Endothelial cell of umbilical vein (primary cell): ENCODE results near the gene PRC1. TPM values are rescaled to one million over a fixed set of nuclear protein-coding genes. Genes with fewer than 3 reads are reported as not detected.

Source experiments
- BruUV-seq: library from RNA; stranded (reverse); fragments of 400-500 nt; replicated peaks from 2 replicates; lab custom pipeline; 2021; lab: Mats Ljungman, UMichigan
- CTCF ChIA-PET: fragments of 300-600, 350-600 bp; sonication (Branson Sonifier 250); formaldehyde crosslinking; loops from one replicate; lab custom pipeline; 2021; ENCODE audit warnings: antibody characterized with exemption, inconsistent platforms; lab: Charles Lee
- POLR2A ChIA-PET: fragments of 300-600, 350-600 bp; sonication (Branson Sonifier 250); formaldehyde crosslinking; loops from one replicate; lab custom pipeline; 2021; ENCODE audit warnings: antibody characterized with exemption, inconsistent platforms; lab: Charles Lee
- DNase-seq: peaks from one replicate; pipeline ENCODE4 v3.0.0-alpha.2; 2011; ENCODE audit warnings: low read depth, low spot score
- FAIRE-seq: peaks from 2 replicates; lab custom pipeline; 2011; peaks lifted over from hg19 to GRCh38; lab: Jason Lieb, UNC
- H2AFZ ChIP-seq: 2 replicates; pipeline ENCODE4 v1.6.0; 2012; ENCODE audit warnings: low read depth, low read length, control low read depth, inconsistent platforms
- H3K27ac ChIP-seq: 2 replicates; pipeline ENCODE4 v1.5.1; 2011; ENCODE audit warnings: low read depth, mild to moderate bottlenecking, control low read depth, low read length, moderate library complexity; ENCODE audit not compliant: insufficient read depth
- H3K27me3 ChIP-seq, 2 experiments: 2 replicates each; pipeline versions ENCODE4 v1.6.0 to v1.6.1; 2011; ENCODE audit warnings: low read length in 2 of 2, mixed read lengths in 1 of 2; ENCODE audit not compliant: control insufficient read depth in 2 of 2, insufficient read depth in 2 of 2
- H3K36me3 ChIP-seq, 2 experiments: 2 replicates in 1 of 2; 3 replicates in 1 of 2; pipeline ENCODE4 v1.5.1; 2011; ENCODE audit warnings: low read length in 2 of 2, mild to moderate bottlenecking in 1 of 2, moderate library complexity in 1 of 2; ENCODE audit not compliant: control insufficient read depth in 2 of 2, insufficient read depth in 2 of 2; ENCODE audit errors: extremely low read depth in 1 of 2
- H3K4me1 ChIP-seq: 3 replicates; pipeline ENCODE4 v1.5.1; 2011; ENCODE audit warnings: mild to moderate bottlenecking, low read length; ENCODE audit not compliant: control insufficient read depth, insufficient read depth; ENCODE audit errors: extremely low read depth
- H3K4me2 ChIP-seq: 2 replicates; pipeline ENCODE4 v1.6.1; 2011; ENCODE audit warnings: low read length, control low read depth, mixed read lengths; ENCODE audit not compliant: insufficient read depth
- H3K4me3 ChIP-seq, 3 experiments: fragments of 200-600 bp in 1 of 3; sonication (generic), shearing (Covaris generic) in 1 of 3; replicated peaks in 1 of 3; 2 replicates each; pipeline ENCODE4 v1.5.1; 2011 to 2016; ENCODE audit warnings: control low read depth in 3 of 3, low read length in 3 of 3, mild to moderate bottlenecking in 2 of 3, inconsistent platforms in 1 of 3, low read depth in 1 of 3, moderate library complexity in 1 of 3; ENCODE audit not compliant: insufficient read depth in 1 of 3
- H3K79me2 ChIP-seq: 2 replicates; pipeline ENCODE4 v1.6.0; 2012; ENCODE audit warnings: low read length, inconsistent platforms; ENCODE audit not compliant: control insufficient read depth, insufficient read depth
- H3K9ac ChIP-seq: replicated peaks from 2 replicates; pipeline ENCODE3; 2011; ENCODE audit warnings: low read length, control low read depth; ENCODE audit not compliant: insufficient read depth; ENCODE audit errors: extremely low read depth
- H3K9me1 ChIP-seq: replicated peaks from 3 replicates; pipeline ENCODE4 v1.6.0; 2011; ENCODE audit warnings: mild to moderate bottlenecking, low read length; ENCODE audit not compliant: control insufficient read depth, insufficient read depth; ENCODE audit errors: extremely low read depth
- H3K9me3 ChIP-seq: replicated peaks from 2 replicates; pipeline ENCODE4 v1.5.1; 2012; ENCODE audit warnings: low read length, inconsistent platforms; ENCODE audit not compliant: control insufficient read depth, insufficient read depth
- H4K20me1 ChIP-seq: replicated peaks from 2 replicates; pipeline ENCODE3; 2011; ENCODE audit warnings: mild to moderate bottlenecking, low read length; ENCODE audit not compliant: control insufficient read depth, insufficient read depth; ENCODE audit errors: extremely low read depth
- EZH2 ChIP-seq: IDR thresholded peaks from 2 replicates; pipeline ENCODE4 v1.6.1; 2012; ENCODE audit warnings: borderline replicate concordance, low read depth, mild to moderate bottlenecking, moderate library complexity, low read length, inconsistent platforms; ENCODE audit not compliant: severe bottlenecking
- FOS ChIP-seq: IDR thresholded peaks from 2 replicates; pipeline ENCODE4 v1.6.1; 2011; ENCODE audit warnings: mild to moderate bottlenecking, low read length, moderate library complexity, borderline replicate concordance; ENCODE audit not compliant: insufficient read depth
- GATA2 ChIP-seq: IDR thresholded peaks from 2 replicates; pipeline ENCODE4 v1.7.0; 2011; ENCODE audit warnings: low read depth, mild to moderate bottlenecking, moderate library complexity, mixed read lengths, low read length; ENCODE audit not compliant: insufficient read length, insufficient read depth
- JUN ChIP-seq: IDR thresholded peaks from 2 replicates; pipeline ENCODE4 v1.6.1; 2011; ENCODE audit warnings: borderline replicate concordance, low read depth; ENCODE audit not compliant: insufficient read length, insufficient read depth
- MYC ChIP-seq: IDR thresholded peaks from one replicate; pipeline ENCODE4 v1.6.1; 2011; ENCODE audit warnings: mild to moderate bottlenecking, low read depth, low read length
- POLR2A ChIP-seq: IDR thresholded peaks from 2 replicates; pipeline ENCODE4 v1.6.1; 2012; ENCODE audit warnings: low read depth, mild to moderate bottlenecking, control low read depth, low read length
- POLR2AphosphoS5 ChIP-seq: IDR thresholded peaks from 2 replicates; pipeline ENCODE4 v1.6.1; 2012; ENCODE audit warnings: low read depth, mild to moderate bottlenecking, control low read depth, low read length, moderate library complexity; ENCODE audit not compliant: insufficient read depth
- dilution Hi-C: fragments of 300-500 bp; cut with MboI; formaldehyde crosslinking; loops from one replicate; pipeline ENCODE4 v1.15.0; 2019; ENCODE audit warnings: low sequenced_read_pairs; ENCODE audit not compliant: extremely low pct_ligation_motif_present
- intact Hi-C: fragments of 100-400 bp; cut with micrococcal nuclease; formaldehyde crosslinking; loops from one replicate; pipeline ENCODE4 v1.10.0; 2022
- polyA plus RNA-seq, 4 experiments: library from polyadenylated mRNA; depleted of rRNA in 3 of 4; stranded (reverse) in 3 of 4; unstranded in 1 of 4; fragments of >200 nt; gene quantifications; 2 replicates each; pipeline versions ENCODE4 v1.2.1 to v1.2.3, GENCODE V29; 2011 to 2012; ENCODE audit warnings: missing spikeins in 1 of 4
- total RNA-seq: library from RNA; stranded (reverse); gene quantifications from 2 replicates; pipeline ENCODE4 v1.2.3, GENCODE V29; 2021
- TF ChIP-seq, protein P1 (sequence below), 2 donors: IDR thresholded peaks; 1 replicate in 1 of 2; 2 replicates in 1 of 2; pipeline ENCODE4 v1.5.1; 2011; ENCODE audit warnings: low read length in 2 of 2, mild to moderate bottlenecking in 2 of 2, moderate library complexity in 2 of 2, control low read depth in 1 of 2, inconsistent platforms in 1 of 2, low read depth in 1 of 2; ENCODE audit not compliant: insufficient read depth in 1 of 2; ENCODE audit errors: extremely low read depth in 1 of 2
- TF ChIP-seq, protein P2 (sequence below): IDR thresholded peaks from 2 replicates; pipeline ENCODE4 v1.6.1; 2011; ENCODE audit not compliant: insufficient read depth, insufficient read length

Gene PRC1
- total and polyA plus RNA-seq, 2 donors (not counting 3 experiments of a cell fraction or from before 2014, with no cell fraction given): 171 to 280 TPM

DNA sequence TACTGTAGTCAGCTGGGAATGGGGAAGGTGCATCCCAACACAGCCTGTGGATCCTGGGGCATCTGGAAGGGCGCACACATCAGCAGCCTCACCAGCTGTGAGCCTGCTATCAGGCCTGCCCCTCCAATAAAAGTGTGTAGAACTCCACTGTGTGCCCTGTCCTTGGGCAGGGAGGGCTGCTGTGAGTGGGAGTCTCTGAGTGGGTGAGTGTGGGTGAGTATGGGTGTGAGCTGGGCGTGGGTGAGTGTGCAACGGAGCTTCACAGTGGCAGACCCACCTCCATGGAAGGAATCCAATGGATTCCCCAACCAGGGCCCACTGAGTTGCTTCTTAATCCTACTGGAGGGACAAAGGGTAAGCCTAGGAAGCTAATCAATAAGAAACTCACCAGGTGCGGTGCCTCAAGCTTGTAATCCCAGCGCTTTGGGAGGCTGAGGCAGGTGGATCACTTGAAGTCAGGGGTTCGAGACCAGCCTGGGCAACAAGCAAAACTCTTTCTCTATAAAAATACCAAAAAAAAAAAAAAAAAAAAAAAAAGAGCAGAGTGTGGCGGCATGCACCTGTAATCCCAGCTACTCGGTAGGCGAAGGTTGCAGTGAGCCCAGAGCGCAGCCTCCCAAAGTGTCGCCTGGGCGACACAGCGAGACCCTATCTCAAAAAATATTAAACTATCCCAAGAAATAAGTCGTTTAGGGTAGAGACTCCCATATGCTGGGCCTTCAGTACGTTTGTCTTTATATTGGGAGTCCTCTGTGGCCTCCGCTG, 40.2 kb downstream of the PRC1 start:
- ChIA-PET CTCF (interaction anchor here (0.7 to 6.9 kb wide), 5 partner anchors 8 to 319 kb away, joined by 3 to 155 read pairs (median 59); partner anchors contain the start of genes HDDC3 and UNC45A), POLR2A (no interaction called here)
- Histone ChIP-seq H3K4me3 (no peak overlapping the region), H3K4me1 (peaks cover 22% of the 10 kb centered on the region), H3K4me2 (no peak overlapping the region), H2AFZ (no peak overlapping the region), H4K20me1 (no peaks in the 10 kb centered on the region), H3K27ac (no peak overlapping the region), H3K36me3 (peaks cover 12 to 38% of the 10 kb centered on the region in 2 experiments), H3K79me2 (peaks cover 3% of the 10 kb centered on the region), H3K9me1 (no peaks in the 10 kb centered on the region), H3K9me3 (no peaks in the 10 kb centered on the region), H3K27me3 (no peaks in the 10 kb centered on the region), H3K9ac (no peak overlapping the region)
- dilution Hi-C loops (no loop called here), intact Hi-C loops (loop anchor here (1.0 kb wide), 1 partner anchor 19 kb away; the partner anchor contains the start of gene UNC45A)
- no peak for TF ChIP-seq POLR2AphosphoS5
- TF ChIP-seq, protein P1, sequence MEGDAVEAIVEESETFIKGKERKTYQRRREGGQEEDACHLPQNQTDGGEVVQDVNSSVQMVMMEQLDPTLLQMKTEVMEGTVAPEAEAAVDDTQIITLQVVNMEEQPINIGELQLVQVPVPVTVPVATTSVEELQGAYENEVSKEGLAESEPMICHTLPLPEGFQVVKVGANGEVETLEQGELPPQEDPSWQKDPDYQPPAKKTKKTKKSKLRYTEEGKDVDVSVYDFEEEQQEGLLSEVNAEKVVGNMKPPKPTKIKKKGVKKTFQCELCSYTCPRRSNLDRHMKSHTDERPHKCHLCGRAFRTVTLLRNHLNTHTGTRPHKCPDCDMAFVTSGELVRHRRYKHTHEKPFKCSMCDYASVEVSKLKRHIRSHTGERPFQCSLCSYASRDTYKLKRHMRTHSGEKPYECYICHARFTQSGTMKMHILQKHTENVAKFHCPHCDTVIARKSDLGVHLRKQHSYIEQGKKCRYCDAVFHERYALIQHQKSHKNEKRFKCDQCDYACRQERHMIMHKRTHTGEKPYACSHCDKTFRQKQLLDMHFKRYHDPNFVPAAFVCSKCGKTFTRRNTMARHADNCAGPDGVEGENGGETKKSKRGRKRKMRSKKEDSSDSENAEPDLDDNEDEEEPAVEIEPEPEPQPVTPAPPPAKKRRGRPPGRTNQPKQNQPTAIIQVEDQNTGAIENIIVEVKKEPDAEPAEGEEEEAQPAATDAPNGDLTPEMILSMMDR (IDR thresholded peaks at IDR 0.05; ENCODE audit: extremely low read depth in 1 of 2, insufficient read depth in 1 of 2, low read depth in 1 of 2, low read length in 2 of 2): no peak
- TF ChIP-seq JUN: no peak
- TF ChIP-seq, protein P2, sequence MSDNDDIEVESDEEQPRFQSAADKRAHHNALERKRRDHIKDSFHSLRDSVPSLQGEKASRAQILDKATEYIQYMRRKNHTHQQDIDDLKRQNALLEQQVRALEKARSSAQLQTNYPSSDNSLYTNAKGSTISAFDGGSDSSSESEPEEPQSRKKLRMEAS: no peak
- no peak for TF ChIP-seq MYC
- no peak for TF ChIP-seq GATA2
- no peak for TF ChIP-seq FOS
- TF ChIP-seq POLR2A: no peak
- no peak for TF ChIP-seq EZH2
- no peak for DNase-seq
- FAIRE-seq: no peak
- no TSS peak for BruUV-seq
